Pancreas (tissue), 10 donors: Measurements from ENCODE around the gene PTGFRN. TPM values are rescaled to one million over a fixed set of nuclear protein-coding genes. Genes with fewer than 3 reads are reported as not detected.

Experiments used
- ATAC-seq, 4 donors: fragments of 200-7000 bp; cut with Tn5 transposase; one replicate each; pipeline versions ENCODE4 v1.8.0 to v1.9.1; 2020; ENCODE audit warnings: mild to moderate bottlenecking in 4 of 4, moderate library complexity in 4 of 4
- DNase-seq, 6 donors: peaks; one replicate each; pipeline ENCODE4 v3.0.0-alpha.2; 2020
- FAIRE-seq: peaks from 2 replicates; lab custom pipeline; 2012; peaks lifted over from hg19 to GRCh38; lab: Jason Lieb, UNC
- H3K27ac ChIP-seq, 4 donors: fragments of 200-600 bp; sonication (generic); 1 replicate in 3 of 4; 2 replicates in 1 of 4; pipeline versions ENCODE4 v1.5.0 to v1.8.0; 2020
- H3K27me3 ChIP-seq, 4 donors: fragments of 200-600 bp; one replicate each; pipeline ENCODE4 v1.8.0; 2021
- H3K36me3 ChIP-seq, 3 donors: fragments of 200-600 bp; sonication (generic) in 1 of 3; one replicate each; pipeline versions ENCODE4 v1.5.0 to v1.8.0; 2020 to 2021
- H3K4me1 ChIP-seq, 3 donors: fragments of 200-600 bp; one replicate each; pipeline ENCODE4 v1.8.0; 2021
- H3K4me3 ChIP-seq, 4 donors: fragments of 200-600 bp; sonication (generic) in 2 of 4; one replicate each; pipeline versions ENCODE4 v1.5.0 to v1.8.0; 2020 to 2021
- H3K9me3 ChIP-seq, 4 donors: fragments of 200-600 bp; one replicate each; pipeline ENCODE4 v1.8.0; 2021
- WGBS, 2 donors: extraction: QIAGEN DNeasy Blood & Tissue Kit; methylation state at CpG; one replicate each; pipeline ENCODE4 v1.1.7; 2013; 5-methylcytosine and 5-hydroxymethylcytosine counted together
- intact Hi-C, 3 donors: fragments of 100-400 bp; cut with DNase I; formaldehyde crosslinking; loops; one replicate each; pipeline versions ENCODE4 v1.11.1 to v1.14.2; 2022
- polyA plus RNA-seq, 2 donors: library from polyadenylated mRNA; stranded (reverse); fragments of 200-250 nt; gene quantifications; one replicate each; pipeline ENCODE4 v1.2.3, GENCODE V29; 2013
- total RNA-seq, 6 donors: library from RNA; stranded (reverse); fragmentation: NEBNext Ultra II Directional in 4 of 6; extraction: Animal tissue kit (Norgen Biotek cat#: 25700) in 4 of 6; gene quantifications; one replicate each; pipeline versions ENCODE4 v1.2.1 to v1.2.4, GENCODE V29; 2021 to 2023
- TF ChIP-seq, protein P1 (sequence below), 4 donors: fragments of 200-600 bp; sonication (generic) in 3 of 4; IDR thresholded peaks; one replicate each; pipeline versions ENCODE4 v1.5.0 to v1.8.0; 2021; ENCODE audit warnings: antibody characterized with exemption in 4 of 4
- donor health status: healthy with polysubstance abuse.
- donor health status: DM: no; HTN: no; CAD: no; lungs with moderate emphysema.
- donor health status: DM: no; HTN: no; CAD: no.
- donor health status: control.
- donor health status: control.
- donor health status: Bipolar disorder and iron deficiency.
- donor health status: DM: yes; HTN: yes; CAD: no.
- donor health status: DM: no; HTN: no; CAD: no.
- donor health status: DM: no; HTN: no; CAD: no.
- donor health status: DM: yes; HTN: yes; CAD: no.

PTGFRN gene
- total and polyA plus RNA-seq, 8 donors = 9.9 to 62.0 (median 21.3) TPM

DNA sequence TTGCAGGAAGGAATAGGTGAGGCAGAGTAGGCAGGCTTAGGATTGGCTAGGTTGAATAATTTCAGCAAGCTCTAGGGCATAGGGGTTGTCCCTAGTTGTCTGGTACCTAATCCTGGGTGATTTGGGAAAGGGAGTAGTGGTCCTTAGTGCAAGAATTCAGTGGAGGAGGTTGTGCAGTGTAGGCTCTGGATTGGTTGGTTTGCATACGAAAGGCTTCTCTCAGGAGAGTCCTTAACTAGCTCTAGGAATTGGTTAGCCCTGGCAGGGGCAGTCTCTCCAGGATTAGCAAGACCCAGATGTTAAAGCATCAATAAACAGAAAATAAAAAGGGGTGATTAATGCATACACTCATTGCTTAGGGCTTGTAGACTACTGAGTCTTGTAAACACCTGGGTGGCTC, 82.2 kb downstream of the PTGFRN start:
- H3K36me3 ChIP-seq = no peaks in the 10 kb centered on the region
- peaks cover 0 to 29% (median 8%) of the 10 kb centered on the region in 3 donors for H3K4me1 ChIP-seq
- 93 to 95% methylated on average over 1 of the region's 1 CpG for WGBS, 2 donors
- FAIRE-seq (no peak), ATAC-seq (no peak), DNase-seq (no peak)
- TF ChIP-seq, protein P1, sequence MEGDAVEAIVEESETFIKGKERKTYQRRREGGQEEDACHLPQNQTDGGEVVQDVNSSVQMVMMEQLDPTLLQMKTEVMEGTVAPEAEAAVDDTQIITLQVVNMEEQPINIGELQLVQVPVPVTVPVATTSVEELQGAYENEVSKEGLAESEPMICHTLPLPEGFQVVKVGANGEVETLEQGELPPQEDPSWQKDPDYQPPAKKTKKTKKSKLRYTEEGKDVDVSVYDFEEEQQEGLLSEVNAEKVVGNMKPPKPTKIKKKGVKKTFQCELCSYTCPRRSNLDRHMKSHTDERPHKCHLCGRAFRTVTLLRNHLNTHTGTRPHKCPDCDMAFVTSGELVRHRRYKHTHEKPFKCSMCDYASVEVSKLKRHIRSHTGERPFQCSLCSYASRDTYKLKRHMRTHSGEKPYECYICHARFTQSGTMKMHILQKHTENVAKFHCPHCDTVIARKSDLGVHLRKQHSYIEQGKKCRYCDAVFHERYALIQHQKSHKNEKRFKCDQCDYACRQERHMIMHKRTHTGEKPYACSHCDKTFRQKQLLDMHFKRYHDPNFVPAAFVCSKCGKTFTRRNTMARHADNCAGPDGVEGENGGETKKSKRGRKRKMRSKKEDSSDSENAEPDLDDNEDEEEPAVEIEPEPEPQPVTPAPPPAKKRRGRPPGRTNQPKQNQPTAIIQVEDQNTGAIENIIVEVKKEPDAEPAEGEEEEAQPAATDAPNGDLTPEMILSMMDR (IDR thresholded peaks at IDR 0.05) = no peak
- no peak overlapping the region for H3K27ac ChIP-seq
- intact Hi-C loops = loop anchor here in 1 of 3 donors (10.0 kb wide), 1 partner anchor 63 kb away; no protein-coding TSS in a partner anchor
- no peak overlapping the region for H3K4me3 ChIP-seq
- no peaks in the 10 kb centered on the region for H3K9me3 ChIP-seq
- H3K27me3 ChIP-seq = no peaks in the 10 kb centered on the region

DNA sequence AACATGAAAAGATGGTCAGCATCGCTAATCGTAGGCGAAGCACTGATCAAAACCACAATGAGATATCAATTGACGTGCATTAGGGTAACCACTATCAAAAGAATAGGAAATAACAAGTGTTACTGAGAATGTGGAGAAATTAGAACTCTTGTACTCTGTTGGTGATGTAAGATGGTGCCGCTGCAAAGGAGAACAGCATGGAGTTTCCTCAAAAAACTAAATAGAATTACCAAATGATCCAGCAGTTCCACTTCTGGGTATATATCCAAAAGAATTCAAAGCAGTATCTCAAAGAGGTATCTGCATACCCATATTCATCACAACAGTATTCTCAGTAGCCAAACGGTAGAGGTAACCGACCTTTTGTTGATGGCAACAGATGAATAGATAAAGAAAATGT, 83.6 kb downstream of the PTGFRN start:
- intact Hi-C loops = loop anchor here in 1 of 3 donors (10.0 kb wide), 1 partner anchor 62 kb away; no protein-coding TSS in a partner anchor
- H3K9me3 ChIP-seq = no peaks in the 10 kb centered on the region
- ATAC-seq (no peak), FAIRE-seq (no peak), DNase-seq (no peak)
- 96 to 98% methylated on average over 7 of the region's 7 CpGs for WGBS, 2 donors
- TF ChIP-seq, protein P1 (IDR thresholded peaks at IDR 0.05) = no peak
- no peaks in the 10 kb centered on the region for H3K36me3 ChIP-seq
- H3K4me1 ChIP-seq = peaks cover 0 to 23% (median 8%) of the 10 kb centered on the region in 3 donors
- no peak overlapping the region for H3K27ac ChIP-seq
- H3K4me3 ChIP-seq = no peak overlapping the region
- H3K27me3 ChIP-seq = no peaks in the 10 kb centered on the region

DNA sequence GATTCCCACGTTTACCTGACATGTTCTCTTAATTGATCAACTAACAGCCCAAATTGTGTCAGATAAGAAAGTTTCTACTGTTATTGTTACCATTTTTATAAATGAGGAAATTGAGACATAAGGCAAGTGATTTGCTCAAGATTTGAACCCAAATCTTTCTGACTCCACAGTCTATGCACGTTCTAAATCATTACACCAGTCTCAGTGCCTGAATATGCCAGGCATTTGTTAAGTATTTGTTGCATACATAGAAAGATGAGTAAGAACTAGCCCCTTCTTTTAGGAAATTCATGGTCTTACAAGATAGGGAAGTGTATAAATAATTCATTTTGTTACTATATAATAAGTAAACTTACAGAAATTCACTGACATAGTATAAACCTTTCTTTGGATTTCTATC, 84.7 kb downstream of the PTGFRN start:
- 73 to 82% methylated on average over 2 of the region's 2 CpGs for WGBS, 2 donors
- Histone ChIP-seq H3K27ac (no peak overlapping the region), H3K4me3 (no peak overlapping the region), H3K36me3 (no peaks in the 10 kb centered on the region), H3K4me1 (peaks cover 0 to 12% (median 8%) of the 10 kb centered on the region in 3 donors), H3K9me3 (no peaks in the 10 kb centered on the region), H3K27me3 (no peaks in the 10 kb centered on the region)
- no peak for FAIRE-seq
- TF ChIP-seq, protein P1 (IDR thresholded peaks at IDR 0.05) = no peak
- DNase-seq = no peak
- intact Hi-C loops = loop anchor here in 1 of 3 donors (10.0 kb wide), 1 partner anchor 60 kb away; no protein-coding TSS in a partner anchor
- ATAC-seq = no peak

GRCh38 chr1:116997066-116997465, 87.3 kb downstream of the PTGFRN start:
- no peaks in the 10 kb centered on the region for H3K36me3 ChIP-seq
- peak overlapping the region in 3 of 4 donors; percentile 36 to 85 (median 66) for H3K27ac ChIP-seq
- TF ChIP-seq, protein P1 (IDR thresholded peaks at IDR 0.05) = no peak
- FAIRE-seq (no peak), ATAC-seq (peak; percentile 67 to 84 (median 72)), DNase-seq (no peak)
- no peaks in the 10 kb centered on the region for H3K9me3 ChIP-seq
- no peak overlapping the region for H3K4me3 ChIP-seq
- no peaks in the 10 kb centered on the region for H3K27me3 ChIP-seq
- WGBS, 2 donors = 64 to 76% methylated on average over 1 of the region's 1 CpG
- intact Hi-C loops = loop anchor here in 1 of 3 donors (10.0 kb wide), 1 partner anchor 58 kb away; no protein-coding TSS in a partner anchor
- H3K4me1 ChIP-seq = no peaks in the 10 kb centered on the region

- intact Hi-C loops = loop anchor here in 1 of 3 donors (10.0 kb wide), 1 partner anchor 57 kb away; no protein-coding TSS in a partner anchor
- Histone ChIP-seq H3K27me3 (no peaks in the 10 kb centered on the region), H3K36me3 (no peaks in the 10 kb centered on the region), H3K9me3 (no peaks in the 10 kb centered on the region), H3K4me1 (no peaks in the 10 kb centered on the region), H3K4me3 (no peak overlapping the region), H3K27ac (peak overlapping the region in 2 of 4 donors; percentile 66 to 85)
- TF ChIP-seq, protein P1 (IDR thresholded peaks at IDR 0.05) = no peak
- DNase-seq = no peak
- peak in 2 of 4 donors; percentile 24 to 26 for ATAC-seq
- FAIRE-seq = no peak
Measured at GRCh38 chr1:116997636-116998035, 87.9 kb downstream of the PTGFRN start.
